ENCODE data around the gene FAM118B. TPM values are rescaled to one million over a fixed set of nuclear protein-coding genes. Genes with fewer than 3 reads are reported as not detected.
"Not testable (repeated sequence)": the region's sequence is repeated elsewhere in the genome, so short reads cannot be mapped to it uniquely, and the experiment has no call there.

Gene FAM118B
- total and polyA plus RNA-seq, 8 donors: 6.9 to 50.7 (median 23.5) TPM

DNA sequence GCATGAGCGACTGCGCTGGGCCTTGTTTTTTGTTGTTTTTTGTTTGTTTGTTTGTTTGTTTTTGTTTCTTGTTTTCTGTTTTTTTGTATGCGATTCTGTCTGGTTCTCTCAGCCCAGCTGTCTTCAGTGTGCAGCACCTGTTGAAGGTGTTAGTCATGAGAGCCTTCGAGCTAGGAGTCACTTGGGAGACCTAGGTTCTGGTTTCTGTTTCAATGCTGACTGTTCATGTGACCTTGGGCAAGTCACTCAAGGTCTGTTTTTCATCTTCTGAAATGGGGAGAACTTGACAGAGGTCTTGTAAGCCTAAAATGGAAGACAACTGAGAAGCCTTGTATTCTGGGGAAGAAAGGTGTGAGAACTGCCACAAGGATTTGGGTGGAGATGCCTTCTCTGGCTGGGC lies 94.1 kb downstream of the FAM118B start:
- no peak for TF ChIP-seq POLR2AphosphoS5 (IDR thresholded peaks at IDR 0.05)
- TF ChIP-seq, protein P1, sequence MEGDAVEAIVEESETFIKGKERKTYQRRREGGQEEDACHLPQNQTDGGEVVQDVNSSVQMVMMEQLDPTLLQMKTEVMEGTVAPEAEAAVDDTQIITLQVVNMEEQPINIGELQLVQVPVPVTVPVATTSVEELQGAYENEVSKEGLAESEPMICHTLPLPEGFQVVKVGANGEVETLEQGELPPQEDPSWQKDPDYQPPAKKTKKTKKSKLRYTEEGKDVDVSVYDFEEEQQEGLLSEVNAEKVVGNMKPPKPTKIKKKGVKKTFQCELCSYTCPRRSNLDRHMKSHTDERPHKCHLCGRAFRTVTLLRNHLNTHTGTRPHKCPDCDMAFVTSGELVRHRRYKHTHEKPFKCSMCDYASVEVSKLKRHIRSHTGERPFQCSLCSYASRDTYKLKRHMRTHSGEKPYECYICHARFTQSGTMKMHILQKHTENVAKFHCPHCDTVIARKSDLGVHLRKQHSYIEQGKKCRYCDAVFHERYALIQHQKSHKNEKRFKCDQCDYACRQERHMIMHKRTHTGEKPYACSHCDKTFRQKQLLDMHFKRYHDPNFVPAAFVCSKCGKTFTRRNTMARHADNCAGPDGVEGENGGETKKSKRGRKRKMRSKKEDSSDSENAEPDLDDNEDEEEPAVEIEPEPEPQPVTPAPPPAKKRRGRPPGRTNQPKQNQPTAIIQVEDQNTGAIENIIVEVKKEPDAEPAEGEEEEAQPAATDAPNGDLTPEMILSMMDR (IDR thresholded peaks at IDR 0.05): no peak
- TF ChIP-seq POLR2A (IDR thresholded peaks at IDR 0.05): no peak
- no peak for TF ChIP-seq EP300 (IDR thresholded peaks at IDR 0.05)
- 87 to 90% (median 87%) methylated on average over 4 of the region's 4 CpGs for WGBS, 5 donors
- no peaks in the 10 kb centered on the region for H3K9me3 ChIP-seq
- H3K27ac ChIP-seq: no peak overlapping the region
- intact Hi-C loops (cut with DNase I; ENCODE audit: low total_unique reads): no loop called here
- no peak for DNase-seq
- H3K4me3 ChIP-seq: no peak overlapping the region
- peaks cover 0 to 32% (median 28%) of the 10 kb centered on the region in 4 donors for H3K36me3 ChIP-seq
- H3K4me1 ChIP-seq: peaks cover 11 to 35% (median 21%) of the 10 kb centered on the region in 4 donors
- H3K27me3 ChIP-seq: no peaks in the 10 kb centered on the region

DNA sequence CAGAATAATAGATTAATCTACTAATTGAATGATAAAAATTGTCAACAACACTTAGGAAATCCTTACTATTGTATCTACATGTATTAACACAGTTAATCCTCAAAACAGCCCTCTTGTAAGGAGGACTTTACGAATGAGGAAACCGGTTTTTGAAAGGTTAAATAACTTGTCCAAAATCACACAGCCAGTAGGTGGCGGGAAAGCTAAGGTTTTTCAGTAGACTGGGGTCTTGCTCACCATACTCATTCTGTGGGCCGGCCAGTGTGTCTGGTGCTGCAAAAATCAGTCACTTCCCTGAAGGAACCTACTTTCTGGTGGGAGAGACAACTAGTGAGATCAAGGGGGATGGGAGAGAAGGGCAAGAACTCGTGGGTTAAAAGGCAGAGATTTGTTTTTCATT lies 96.1 kb downstream of the FAM118B start:
- 30 to 41% (median 37%) methylated on average over 5 of the region's 5 CpGs for WGBS, 5 donors
- no peaks in the 10 kb centered on the region for H3K27me3 ChIP-seq
- peaks cover 16 to 51% (median 29%) of the 10 kb centered on the region in 4 donors for H3K4me1 ChIP-seq
- no peaks in the 10 kb centered on the region for H3K9me3 ChIP-seq
- peaks cover 0 to 32% (median 22%) of the 10 kb centered on the region in 4 donors for H3K36me3 ChIP-seq
- no peak overlapping the region for H3K27ac ChIP-seq
- TF ChIP-seq, protein P1 (IDR thresholded peaks at IDR 0.05): peak in 1 of 7 experiments; percentile 16
- TF ChIP-seq POLR2AphosphoS5 (IDR thresholded peaks at IDR 0.05): no peak
- H3K4me3 ChIP-seq: no peak overlapping the region
- intact Hi-C loops (cut with DNase I; ENCODE audit: low total_unique reads): no loop called here
- peak in 1 of 2 donors; percentile 76 for DNase-seq

DNA sequence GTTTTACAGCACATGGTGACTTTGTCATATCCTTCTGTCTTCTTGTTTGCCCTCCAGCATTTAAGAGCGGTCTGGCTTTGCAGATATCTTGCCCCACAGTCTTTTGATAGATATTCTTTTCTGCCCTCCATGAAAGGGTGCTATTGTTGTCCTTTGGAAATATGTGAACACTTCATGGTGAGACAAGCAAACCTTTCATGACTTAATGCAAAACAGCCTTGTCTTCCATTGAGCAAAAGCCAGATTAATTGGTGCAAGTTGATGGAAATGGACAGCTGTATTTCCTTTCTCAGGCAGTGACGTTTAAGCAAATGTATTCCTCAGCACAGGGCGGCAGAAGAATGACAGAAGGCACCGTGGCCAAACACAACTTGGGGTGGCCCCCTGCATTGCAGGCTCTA lies 96.7 kb downstream of the FAM118B start:
- Histone ChIP-seq H3K36me3 (peaks cover 0 to 32% (median 25%) of the 10 kb centered on the region in 4 donors), H3K4me3 (no peak overlapping the region), H3K4me1 (peaks cover 16 to 51% (median 27%) of the 10 kb centered on the region in 4 donors), H3K9me3 (no peaks in the 10 kb centered on the region), H3K27ac (no peak overlapping the region), H3K27me3 (no peaks in the 10 kb centered on the region)
- intact Hi-C loops (cut with DNase I; ENCODE audit: low total_unique reads): no loop called here
- TF ChIP-seq EP300 (IDR thresholded peaks at IDR 0.05): no peak
- TF ChIP-seq POLR2AphosphoS5 (IDR thresholded peaks at IDR 0.05): no peak
- no peak for TF ChIP-seq POLR2A (IDR thresholded peaks at IDR 0.05)
- TF ChIP-seq, protein P1 (IDR thresholded peaks at IDR 0.05): no peak
- peak in 1 of 2 donors; percentile 41 for DNase-seq
- WGBS, 5 donors: 67 to 82% (median 78%) methylated on average over 4 of the region's 4 CpGs

DNA sequence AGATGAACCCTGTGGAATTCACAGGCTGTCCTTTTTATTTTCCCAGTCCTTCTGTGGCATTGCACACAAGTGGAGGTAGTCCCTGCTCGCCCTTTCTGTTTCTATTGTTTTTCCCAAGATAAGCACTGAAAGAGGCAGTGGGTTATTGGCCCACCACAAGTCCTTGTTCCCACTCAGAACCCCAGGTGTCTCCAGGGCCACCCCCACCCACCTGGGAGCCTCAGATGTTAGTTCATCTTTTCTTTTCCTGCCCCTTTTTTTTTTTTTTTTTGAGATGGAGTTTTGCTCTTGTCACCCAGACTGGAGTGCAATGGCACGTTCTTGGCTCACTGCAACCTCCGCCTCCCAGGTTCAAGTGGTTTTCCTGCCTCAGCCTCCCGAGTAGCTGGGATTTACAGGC lies 97.2 kb downstream of the FAM118B start:
- not testable (repeated sequence) for H3K27ac ChIP-seq

DNA sequence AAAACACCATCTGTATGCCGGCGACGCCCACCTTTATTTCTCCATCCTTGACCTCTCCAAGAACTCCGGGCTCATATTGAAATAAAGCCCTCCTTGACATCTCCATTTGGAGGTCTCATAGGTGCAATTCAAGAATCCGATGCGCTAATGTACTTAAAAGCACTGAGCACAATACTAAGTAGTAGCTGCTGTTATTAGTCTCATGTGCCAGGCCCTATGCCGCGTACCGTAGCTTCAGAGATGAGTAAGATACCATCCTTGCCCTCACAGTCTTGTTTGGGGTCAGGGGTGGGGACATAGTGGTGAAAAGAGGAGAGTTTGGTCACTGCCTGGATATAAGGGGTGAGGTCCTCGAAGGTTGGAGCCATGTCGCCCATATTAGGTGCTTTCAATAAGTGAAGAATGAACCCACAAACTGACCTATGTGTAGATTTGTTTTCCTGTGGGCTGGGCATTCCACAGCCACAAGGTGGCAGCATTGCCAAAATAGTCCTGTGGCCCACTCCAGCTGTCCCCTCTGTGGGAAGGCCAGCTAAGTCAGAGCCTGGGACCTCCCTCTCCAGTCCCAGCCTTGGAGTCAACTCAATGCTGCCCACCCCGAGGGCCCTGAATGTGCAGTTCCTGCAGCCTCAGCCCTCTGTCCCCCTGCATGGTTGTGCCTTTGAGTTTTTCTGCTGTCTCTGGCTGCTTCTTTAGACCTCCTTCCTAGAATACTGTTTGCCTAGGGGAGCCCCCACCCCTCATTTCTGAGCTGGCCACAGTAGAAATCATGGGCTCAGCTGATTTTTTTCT lies 98.8 kb downstream of the FAM118B start:
- intact Hi-C loops (cut with DNase I; ENCODE audit: low total_unique reads): loop anchor here (5.0 to 10.0 kb wide), 2 partner anchors 104 to 167 kb away; no protein-coding TSS in a partner anchor
- H3K9me3 ChIP-seq: no peaks in the 10 kb centered on the region
- DNase-seq: peak; percentile 74 to 91
- 60 to 72% (median 67%) methylated on average over 12 of the region's 12 CpGs for WGBS, 5 donors
- no peak overlapping the region for H3K4me3 ChIP-seq
- peaks cover 9 to 39% (median 14%) of the 10 kb centered on the region in 4 donors for H3K4me1 ChIP-seq
- H3K36me3 ChIP-seq: peaks cover 0 to 42% (median 33%) of the 10 kb centered on the region in 4 donors
- H3K27ac ChIP-seq: peak overlapping the region in 2 of 5 donors; percentile 17 to 61
- no peaks in the 10 kb centered on the region for H3K27me3 ChIP-seq
- TF ChIP-seq POLR2A (IDR thresholded peaks at IDR 0.05) (no peak), POLR2AphosphoS5 (IDR thresholded peaks at IDR 0.05) (peak in 1 of 3 donors; percentile 44)
- TF ChIP-seq, protein P1 (IDR thresholded peaks at IDR 0.05): peak in 5 of 7 experiments; percentile 68 to 83 (median 76)

More for the DNA sequence above, 97.2 kb downstream of the FAM118B start:
- peaks cover 16 to 50% (median 25%) of the 10 kb centered on the region in 4 donors for H3K4me1 ChIP-seq
- peaks cover 0 to 33% (median 26%) of the 10 kb centered on the region in 4 donors for H3K36me3 ChIP-seq
- H3K27me3 ChIP-seq; H3K9me3 ChIP-seq; H3K4me3 ChIP-seq; intact Hi-C loops (cut with DNase I; ENCODE audit: low total_unique reads); DNase-seq: not testable (repeated sequence)
- WGBS, 5 donors: 85 to 92% (median 87%) methylated on average over 4 of the region's 4 CpGs

Data from stomach (tissue), 9 donors.